ENCODE results near the gene TFE3.

GRCh38 chrX:49073601-49074575 lies 30.7 kb upstream of the TFE3 start, which contains the start of gene PRAF2:
- TF ChIP-seq, protein P1, sequence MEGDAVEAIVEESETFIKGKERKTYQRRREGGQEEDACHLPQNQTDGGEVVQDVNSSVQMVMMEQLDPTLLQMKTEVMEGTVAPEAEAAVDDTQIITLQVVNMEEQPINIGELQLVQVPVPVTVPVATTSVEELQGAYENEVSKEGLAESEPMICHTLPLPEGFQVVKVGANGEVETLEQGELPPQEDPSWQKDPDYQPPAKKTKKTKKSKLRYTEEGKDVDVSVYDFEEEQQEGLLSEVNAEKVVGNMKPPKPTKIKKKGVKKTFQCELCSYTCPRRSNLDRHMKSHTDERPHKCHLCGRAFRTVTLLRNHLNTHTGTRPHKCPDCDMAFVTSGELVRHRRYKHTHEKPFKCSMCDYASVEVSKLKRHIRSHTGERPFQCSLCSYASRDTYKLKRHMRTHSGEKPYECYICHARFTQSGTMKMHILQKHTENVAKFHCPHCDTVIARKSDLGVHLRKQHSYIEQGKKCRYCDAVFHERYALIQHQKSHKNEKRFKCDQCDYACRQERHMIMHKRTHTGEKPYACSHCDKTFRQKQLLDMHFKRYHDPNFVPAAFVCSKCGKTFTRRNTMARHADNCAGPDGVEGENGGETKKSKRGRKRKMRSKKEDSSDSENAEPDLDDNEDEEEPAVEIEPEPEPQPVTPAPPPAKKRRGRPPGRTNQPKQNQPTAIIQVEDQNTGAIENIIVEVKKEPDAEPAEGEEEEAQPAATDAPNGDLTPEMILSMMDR (IDR thresholded peaks at IDR 0.05): peak in 2 of 4 experiments; percentile 16 to 26
- peak; percentile 61 to 66 for TF ChIP-seq POLR2A (IDR thresholded peaks at IDR 0.05)

Measured in uterus (tissue), 2 donors.